K562 (cell line): ENCODE measurements around the gene MINK1. TPM values are rescaled to one million over a fixed set of nuclear protein-coding genes. Genes with fewer than 3 reads are reported as not detected.
A peak's percentile ranks its signal among the peaks of the same experiment; 100 is the strongest.

Source experiments
- ATAC-seq: fragments of 200-7000 bp; cut with Tn5 transposase; 3 replicates; pipeline ENCODE4 v1.9.1; 2020; ENCODE audit warnings: moderate library complexity
- BruUV-seq: library from RNA; stranded (reverse); fragments of 400-500 nt; replicated peaks from 2 replicates; lab custom pipeline; 2021; lab: Mats Ljungman, UMichigan
- CTCF ChIA-PET: fragments of 300-600 bp; formaldehyde crosslinking; extraction: SDS; loops from one replicate; lab custom pipeline; 2021; ENCODE audit warnings: low intra/inter-chr PET ratio; lab: Yijun Ruan, JAX
- POLR2A ChIA-PET: fragments of 300-600, 350-650 bp; sonication (Branson Sonifier 250); formaldehyde crosslinking; extraction: SDS; loops from one replicate; lab custom pipeline; 2021; ENCODE audit warnings: antibody characterized with exemption, inconsistent platforms; lab: Yijun Ruan, JAX
- DNase-seq, 4 experiments: peaks; one replicate each; pipeline versions ENCODE4 v3.0.0 to v3.0.0-alpha.2; 2011 to 2018; ENCODE audit warnings: low spot score in 3 of 4, mixed read lengths in 3 of 4; ENCODE audit errors: extremely low read depth in 1 of 4
- FAIRE-seq: peaks from 2 replicates; lab custom pipeline; 2011; peaks lifted over from hg19 to GRCh38; lab: Jason Lieb, UNC
- H2AFZ ChIP-seq: 2 replicates; pipeline ENCODE4 v1.6.0; 2011; ENCODE audit warnings: low read depth, low read length, control low read depth, inconsistent platforms
- H3K27ac ChIP-seq: fragments of 200-600 bp; 3 replicates; pipeline ENCODE4 v1.8.0; 2011; ENCODE audit warnings: low read depth, mild to moderate bottlenecking, control low read depth, inconsistent platforms, low read length, moderate library complexity, mixed read lengths; ENCODE audit errors: extremely low read depth
- H3K27me3 ChIP-seq, 2 experiments: fragments of 300-600 bp in 1 of 2; 2 replicates in 1 of 2; 3 replicates in 1 of 2; pipeline versions ENCODE4 v1.6.0 to v1.8.0; 2011; ENCODE audit warnings: inconsistent platforms in 2 of 2, low read length in 2 of 2, mild to moderate bottlenecking in 1 of 2, mixed read lengths in 1 of 2, moderate library complexity in 1 of 2; ENCODE audit not compliant: control insufficient read depth in 2 of 2, insufficient read depth in 2 of 2
- H3K36me3 ChIP-seq: fragments of 300-600 bp; 3 replicates; pipeline ENCODE4 v1.8.0; 2011; ENCODE audit warnings: mild to moderate bottlenecking, low read length, inconsistent platforms; ENCODE audit not compliant: control insufficient read depth, insufficient read depth
- H3K4me1 ChIP-seq, 2 experiments: fragments of 200-600 bp in 1 of 2; replicated peaks in 1 of 2; 2 replicates in 1 of 2; 3 replicates in 1 of 2; pipeline versions ENCODE4 v1.5.1 to v1.8.0; 2011; ENCODE audit warnings: inconsistent platforms in 2 of 2, low read length in 2 of 2, mild to moderate bottlenecking in 1 of 2, mixed read lengths in 1 of 2, moderate library complexity in 1 of 2; ENCODE audit not compliant: control insufficient read depth in 2 of 2, insufficient read depth in 2 of 2
- H3K4me2 ChIP-seq: 2 replicates; pipeline ENCODE4 v1.6.1; 2011; ENCODE audit warnings: low read length, control low read depth, inconsistent platforms, mixed read lengths; ENCODE audit not compliant: insufficient read depth
- H3K4me3 ChIP-seq: fragments of 200-600 bp; sonication (generic), shearing (Covaris generic); 2 replicates; pipeline ENCODE4 v1.5.1; 2016; ENCODE audit warnings: control low read depth, inconsistent platforms
- H3K79me2 ChIP-seq: fragments of 200-600 bp; 3 replicates; pipeline ENCODE4 v1.8.0; 2011; ENCODE audit warnings: low read length, inconsistent platforms; ENCODE audit not compliant: control insufficient read depth, insufficient read depth
- H3K9ac ChIP-seq, 2 experiments: 2 replicates each; pipeline versions ENCODE4 v1.6.0 to v1.6.1; 2011; ENCODE audit warnings: low read depth in 2 of 2, low read length in 2 of 2, control low read depth in 1 of 2, inconsistent platforms in 1 of 2, mild to moderate bottlenecking in 1 of 2, mixed read lengths in 1 of 2; ENCODE audit not compliant: insufficient read depth in 1 of 2
- H3K9me1 ChIP-seq: one replicate; pipeline ENCODE4 v1.6.0; 2011; ENCODE audit warnings: inconsistent platforms, mild to moderate bottlenecking, low read length, moderate library complexity; ENCODE audit not compliant: control insufficient read depth, insufficient read depth
- H3K9me3 ChIP-seq: replicated peaks from 2 replicates; pipeline ENCODE4 v1.5.1; 2011; ENCODE audit warnings: low read depth, low read length, inconsistent platforms; ENCODE audit not compliant: control insufficient read depth, insufficient read depth
- H4K20me1 ChIP-seq: replicated peaks from 2 replicates; pipeline ENCODE4 v1.6.1; 2011; ENCODE audit warnings: low read length, inconsistent platforms, mixed read lengths; ENCODE audit not compliant: control insufficient read depth, insufficient read depth
- MNT ChIP-seq, 2 experiments: fragments of 450-650 bp; conservative IDR thresholded peaks; 2 replicates each; pipeline ENCODE4 v1.6.1; 2017; ENCODE audit warnings: mild to moderate bottlenecking in 2 of 2, moderate library complexity in 2 of 2
- OTX1 ChIP-seq: fragments of 450-650 bp; formaldehyde crosslinking; IDR thresholded peaks from 2 replicates; pipeline ENCODE4 v1.4.0; 2022; ENCODE audit warnings: mild to moderate bottlenecking
- RBM25 ChIP-seq: fragments of 200-400 bp; formaldehyde crosslinking; IDR thresholded peaks from 2 replicates; pipeline ENCODE4 v1.6.1; 2018; ENCODE audit warnings: low read length, low read depth, moderate library complexity; ENCODE audit not compliant: severe bottlenecking
- RUNX1 ChIP-seq: sonication (generic); IDR thresholded peaks from 2 replicates; pipeline ENCODE4 v1.6.1; 2016; ENCODE audit warnings: antibody characterized with exemption, low read depth
- SREBF1 ChIP-seq: fragments of 150-350 bp; IDR thresholded peaks from 2 replicates; pipeline ENCODE4 v1.6.1; 2014; ENCODE audit warnings: antibody characterized with exemption, low read depth, low read length, borderline replicate concordance
- ZNF644 ChIP-seq: fragments of 200-800 bp; sonication (Bioruptor generic); IDR thresholded peaks from 2 replicates; pipeline ENCODE4 v1.6.1; 2016; ENCODE audit warnings: low read depth, missing genetic modification characterization, missing compliant biosample characterization
- WGBS: fragments of 100-300 bp; shearing (Covaris generic); methylation state at CpG from one replicate; pipeline ENCODE4 v1.1.6; 2016; ENCODE audit warnings: low coverage, mixed read lengths; ENCODE audit not compliant: insufficient coverage; ENCODE audit errors: missing lambda C conversion rate; 5-methylcytosine and 5-hydroxymethylcytosine counted together
- in situ Hi-C: fragments of 300-500 bp; cut with MboI; formaldehyde crosslinking; loops from 4 replicates; pipeline ENCODE4 v1.15.0; 2018; ENCODE audit warnings: inconsistent platforms, mixed read lengths
- intact Hi-C: fragments of 100-400 bp; cut with micrococcal nuclease; formaldehyde crosslinking; loops from 2 replicates; pipeline ENCODE4 v1.14.2; 2022
- polyA plus RNA-seq, 8 experiments: library from polyadenylated mRNA; depleted of rRNA in 4 of 8; stranded (reverse) in 5 of 8; unstranded in 3 of 8; fragments of >200 nt; fragmentation: Nextera tagmentation in 2 of 8; fragmentation: Illumina TruSeq in 1 of 8; extraction: Ambion mirVana in 2 of 8; extraction: Trizol in 1 of 8; gene quantifications; 2 replicates each; pipeline versions ENCODE4 v1.2.1 to v1.2.3, GENCODE V29; 2011 to 2014; ENCODE audit warnings: inconsistent platforms in 1 of 8, missing spikeins in 1 of 8
- total RNA-seq, 7 experiments: library from RNA; depleted of rRNA in 6 of 7; stranded (reverse); fragments of >200 nt in 6 of 7; fragmentation: Illumina TruSeq in 2 of 7; extraction: Trizol in 2 of 7; gene quantifications; 2 replicates each; pipeline versions ENCODE4 v1.2.1 to v1.2.3, GENCODE V29; 2011 to 2021; ENCODE audit warnings: low replicate concordance in 1 of 7
- TF ChIP-seq, protein P1 (sequence below): sonication (generic); formaldehyde crosslinking; IDR thresholded peaks from 2 replicates; pipeline ENCODE4 v1.8.0; 2022; ENCODE audit warnings: mild to moderate bottlenecking, missing genetic modification reagents, borderline replicate concordance

The MINK1 gene
- total and polyA plus RNA-seq, 9 of the 15 experiments (the other 6 are each of a cell fraction or from before 2014, with no cell fraction given), result 0.11 to 54.2 (median 14.9) TPM

GRCh38 chr17:4823373-4824089 is 9.6 kb upstream of the MINK1 start:
- H3K27ac ChIP-seq, result no peak overlapping the region
- H3K4me3 ChIP-seq, result no peak overlapping the region
- H3K9me3 ChIP-seq, result no peaks in the 10 kb centered on the region
- TF ChIP-seq SREBF1 (no peak), RBM25 (peak; percentile 61)
- TF ChIP-seq, all 486 proteins: peak for 1
- Histone ChIP-seq H3K9me1 (peaks cover 2% of the 10 kb centered on the region), H4K20me1 (no peaks in the 10 kb centered on the region), H3K36me3 (no peaks in the 10 kb centered on the region), H3K9ac (peak overlapping the region in 1 of 2 experiments; percentile 61; a peak in 1 of 4 replicates), H3K4me2 (no peak overlapping the region), H3K27me3 (no peaks in the 10 kb centered on the region), H3K4me1 (no peaks in the 10 kb centered on the region), H3K79me2 (no peaks in the 10 kb centered on the region), H2AFZ (no peak overlapping the region)
- CTCF ChIA-PET, result no interaction called here
- in situ Hi-C loops, result no loop called here
- ATAC-seq (0 out of 3 replicates have a peak, but pooled peaks have one; percentile 22), FAIRE-seq (no peak), DNase-seq (no peak)
- 18% methylated on average over 9 of the region's 12 CpGs for WGBS
- intact Hi-C loops, result no loop called here
- POLR2A ChIA-PET, result interaction anchor here (0.5 to 1.5 kb wide), 3 partner anchors 11 to 120 kb away, joined by 3 to 7 read pairs (median 3); partner anchors contain the start of gene PELP1
- no TSS peak for BruUV-seq

GRCh38 chr17:4827399-4827798 is 5.7 kb upstream of the MINK1 start:
- ChIA-PET POLR2A (interaction anchor here (0.6 kb wide), 1 partner anchor 27 kb away, joined by 4 read pairs; no protein-coding TSS in a partner anchor), CTCF (no interaction called here)
- intact Hi-C loops, result no loop called here
- Histone ChIP-seq H3K36me3 (no peaks in the 10 kb centered on the region), H3K9me3 (no peaks in the 10 kb centered on the region), H3K4me2 (no peak overlapping the region), H4K20me1 (no peaks in the 10 kb centered on the region), H2AFZ (no peak overlapping the region), H3K4me3 (no peak overlapping the region), H3K9me1 (no peaks in the 10 kb centered on the region), H3K79me2 (no peaks in the 10 kb centered on the region), H3K27me3 (no peaks in the 10 kb centered on the region), H3K27ac (no peak overlapping the region), H3K4me1 (no peaks in the 10 kb centered on the region), H3K9ac (no peak overlapping the region)
- no TSS peak for BruUV-seq
- in situ Hi-C loops, result no loop called here
- no peak for FAIRE-seq
- no peak for DNase-seq
- 15% methylated on average over 6 of the region's 8 CpGs for WGBS
- ATAC-seq, result peak; percentile 45; the same call in 1 of the 3 replicates
- no peak for TF ChIP-seq OTX1 (CRISPR knock-in tag)
- TF ChIP-seq MNT (conservative IDR thresholded peaks at IDR 0.05), result no peak
- no peak for TF ChIP-seq ZNF644 (tag)
- TF ChIP-seq, protein P1, sequence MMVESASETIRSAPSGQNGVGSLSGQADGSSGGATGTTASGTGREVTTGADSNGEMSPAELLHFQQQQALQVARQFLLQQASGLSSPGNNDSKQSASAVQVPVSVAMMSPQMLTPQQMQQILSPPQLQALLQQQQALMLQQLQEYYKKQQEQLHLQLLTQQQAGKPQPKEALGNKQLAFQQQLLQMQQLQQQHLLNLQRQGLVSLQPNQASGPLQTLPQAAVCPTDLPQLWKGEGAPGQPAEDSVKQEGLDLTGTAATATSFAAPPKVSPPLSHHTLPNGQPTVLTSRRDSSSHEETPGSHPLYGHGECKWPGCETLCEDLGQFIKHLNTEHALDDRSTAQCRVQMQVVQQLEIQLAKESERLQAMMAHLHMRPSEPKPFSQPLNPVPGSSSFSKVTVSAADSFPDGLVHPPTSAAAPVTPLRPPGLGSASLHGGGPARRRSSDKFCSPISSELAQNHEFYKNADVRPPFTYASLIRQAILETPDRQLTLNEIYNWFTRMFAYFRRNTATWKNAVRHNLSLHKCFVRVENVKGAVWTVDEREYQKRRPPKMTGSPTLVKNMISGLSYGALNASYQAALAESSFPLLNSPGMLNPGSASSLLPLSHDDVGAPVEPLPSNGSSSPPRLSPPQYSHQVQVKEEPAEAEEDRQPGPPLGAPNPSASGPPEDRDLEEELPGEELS, result no peak
- no peak for TF ChIP-seq RUNX1
